ENCODE measurements around the gene CFL2.
A peak's percentile ranks its signal among the peaks of the same experiment; 100 is the strongest.
"Not testable (repeated sequence)": the region's sequence is repeated elsewhere in the genome, so short reads cannot be mapped to it uniquely, and the experiment has no call there.

CFL2 gene

DNA sequence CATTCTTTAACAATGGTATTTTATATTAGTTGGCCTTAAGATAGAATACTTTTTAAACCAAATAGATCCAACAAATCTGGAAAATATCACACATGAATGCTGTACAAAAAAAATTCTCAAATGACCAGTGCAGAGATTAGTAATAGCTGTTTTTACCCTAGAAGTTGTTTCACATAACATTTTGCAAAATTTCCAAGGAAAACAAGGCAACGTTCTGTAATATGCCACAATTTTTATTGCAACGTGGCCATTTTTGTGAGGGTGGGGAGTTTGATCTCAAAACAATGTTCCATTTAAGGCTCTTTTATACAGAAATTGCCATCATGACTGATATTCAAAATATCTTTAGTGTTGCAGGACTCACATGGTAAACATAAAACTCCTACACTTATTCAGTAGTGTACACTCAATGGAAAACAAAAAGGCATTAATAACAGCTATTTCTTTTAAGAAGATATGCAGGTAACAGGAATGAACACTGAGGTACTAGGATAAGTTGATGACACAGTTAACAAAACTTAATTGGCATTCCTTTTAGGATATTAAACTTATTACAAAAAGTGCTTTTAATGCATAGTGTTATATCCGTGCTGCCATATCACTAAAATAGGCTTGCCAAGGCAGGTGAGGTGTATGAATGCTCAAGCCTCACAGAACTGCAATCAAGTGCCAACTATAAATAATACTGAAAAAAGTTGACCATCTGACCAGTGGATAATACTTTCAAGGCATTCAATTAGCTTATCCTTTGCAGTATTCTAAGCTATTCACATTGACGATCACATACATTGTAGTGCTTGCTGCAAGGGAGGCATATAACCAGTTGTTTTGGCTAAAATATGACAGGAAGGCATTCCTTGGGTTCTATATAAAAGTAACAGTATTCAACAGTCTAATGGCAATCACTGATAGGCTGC, 2.3 kb downstream of the CFL2 start:
- peak; percentile 36 for DNase-seq (ENCODE audit: low read depth)

DNA sequence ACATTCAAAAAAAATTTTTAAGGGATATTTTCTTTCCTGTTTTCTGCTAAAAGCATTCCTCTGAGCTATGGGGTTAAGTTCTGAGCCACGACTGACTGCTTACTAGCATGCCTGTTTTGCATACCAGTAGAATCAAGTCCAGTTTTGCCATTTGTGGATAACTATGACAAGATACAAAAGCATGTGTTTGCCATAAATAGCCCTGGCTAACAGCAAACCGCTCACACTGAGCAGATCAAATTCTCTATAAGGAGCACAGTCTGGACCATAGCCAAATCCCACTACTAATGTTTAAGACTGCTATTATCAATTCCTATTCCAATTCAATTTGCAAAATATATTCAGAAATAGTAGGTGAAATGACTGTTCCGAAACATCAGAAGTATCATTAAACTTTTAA, 3.2 kb downstream of the CFL2 start:
- peak; percentile 97 for DNase-seq (ENCODE audit: low read depth)

DNA sequence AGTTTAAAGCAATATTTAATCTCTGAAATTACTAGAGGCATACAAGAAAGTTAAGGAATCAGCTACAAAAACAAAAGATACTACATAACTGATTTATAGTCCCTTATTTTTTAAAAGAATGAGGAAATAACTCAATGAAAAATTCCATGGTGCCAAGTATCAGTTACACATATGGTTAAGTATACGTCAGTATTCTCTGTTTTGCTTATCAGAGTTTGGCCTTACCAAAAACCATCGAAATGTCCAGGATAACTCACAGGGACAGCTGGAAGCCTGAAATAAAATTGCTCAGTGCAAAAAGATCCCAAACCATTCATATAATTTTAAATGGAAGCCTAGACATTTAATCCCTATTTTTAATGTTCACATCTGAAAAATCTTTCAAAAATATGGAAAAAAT, 3.6 kb downstream of the CFL2 start:
- peak; percentile 71 for DNase-seq (ENCODE audit: low read depth)

DNA sequence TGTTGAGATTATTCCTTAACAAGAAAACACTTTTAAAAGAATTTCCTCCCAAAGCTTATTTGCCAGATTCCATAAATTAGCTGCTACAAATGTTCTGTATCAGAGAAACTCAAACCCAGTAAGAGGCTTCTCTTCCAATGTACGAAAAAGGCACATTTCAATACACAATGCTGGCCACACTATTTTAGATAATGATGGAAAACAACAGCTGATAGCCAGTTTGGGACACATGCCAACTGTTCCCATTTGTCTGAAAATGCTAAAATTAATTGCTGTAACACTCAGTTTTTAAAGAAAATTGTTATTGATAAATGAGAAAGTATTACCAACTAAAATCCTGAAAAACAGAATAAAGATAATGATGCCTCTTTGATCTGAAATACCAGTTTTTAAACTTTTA, 4.4 kb downstream of the CFL2 start:
- DNase-seq (ENCODE audit: low read depth), result no peak

DNA sequence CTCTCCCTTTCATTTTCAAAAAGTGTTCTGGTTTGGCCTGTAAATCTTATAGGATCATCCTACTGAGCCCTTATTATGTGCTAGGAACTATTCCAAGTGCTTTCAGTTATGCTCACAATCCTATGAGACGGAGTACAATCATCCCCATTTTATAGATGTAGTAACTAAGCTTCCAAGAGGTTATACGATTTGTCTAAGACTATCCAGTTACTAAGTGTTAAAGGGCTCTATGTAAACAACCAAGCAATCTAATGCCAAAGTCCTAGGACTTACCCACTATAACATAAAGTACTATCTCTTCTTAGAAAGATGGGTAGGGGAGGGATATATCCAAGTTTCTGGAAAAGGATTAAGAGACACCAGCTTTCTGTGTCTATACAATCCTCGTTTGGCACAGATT, 6.7 kb downstream of the CFL2 start:
- DNase-seq (ENCODE audit: low read depth), result no peak

DNA sequence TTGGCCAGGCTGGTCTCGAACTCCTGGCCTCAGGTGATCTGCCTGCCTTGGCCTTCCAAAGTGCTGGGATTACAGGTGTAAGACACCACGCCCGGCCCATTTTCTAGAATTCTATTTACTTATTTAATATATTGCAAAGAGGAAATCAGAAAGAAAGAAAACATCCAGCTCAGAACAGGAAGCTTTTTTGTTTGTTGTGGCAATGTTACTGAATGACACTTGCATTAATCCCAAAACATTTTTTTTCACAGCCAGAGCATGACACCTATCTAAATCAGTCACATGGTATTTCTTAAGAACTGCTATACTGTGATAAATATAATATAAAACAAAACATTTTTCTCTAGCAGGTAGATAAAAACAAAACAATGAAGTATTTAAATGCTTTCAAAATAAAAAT, 12.6 kb downstream of the CFL2 start:
- no peak for DNase-seq (ENCODE audit: low read depth)

DNA sequence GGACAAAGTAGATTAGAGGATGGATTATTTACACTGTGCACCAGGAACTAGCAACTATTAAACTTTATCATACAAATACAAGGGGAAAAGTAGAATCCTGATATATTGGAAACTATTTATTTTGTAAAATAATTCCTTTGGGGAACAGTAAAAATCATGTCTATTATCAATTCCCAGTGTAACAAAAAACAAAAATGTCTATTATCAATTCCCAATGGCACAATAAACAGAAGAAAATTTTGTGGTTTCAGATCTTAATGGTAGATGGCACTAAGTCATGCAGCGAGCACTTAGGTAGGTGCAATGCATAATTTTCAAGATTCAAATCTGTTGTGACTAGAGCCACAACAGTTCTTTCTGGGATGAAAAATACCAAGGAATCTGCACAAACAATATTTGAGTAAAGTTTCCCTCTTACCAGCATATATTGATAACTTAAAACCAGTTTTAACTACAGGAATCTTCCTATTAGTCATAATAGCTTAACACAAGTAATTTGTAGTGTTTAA, 13.7 kb downstream of the CFL2 start:
- DNase-seq (ENCODE audit: low read depth), result no peak

DNA sequence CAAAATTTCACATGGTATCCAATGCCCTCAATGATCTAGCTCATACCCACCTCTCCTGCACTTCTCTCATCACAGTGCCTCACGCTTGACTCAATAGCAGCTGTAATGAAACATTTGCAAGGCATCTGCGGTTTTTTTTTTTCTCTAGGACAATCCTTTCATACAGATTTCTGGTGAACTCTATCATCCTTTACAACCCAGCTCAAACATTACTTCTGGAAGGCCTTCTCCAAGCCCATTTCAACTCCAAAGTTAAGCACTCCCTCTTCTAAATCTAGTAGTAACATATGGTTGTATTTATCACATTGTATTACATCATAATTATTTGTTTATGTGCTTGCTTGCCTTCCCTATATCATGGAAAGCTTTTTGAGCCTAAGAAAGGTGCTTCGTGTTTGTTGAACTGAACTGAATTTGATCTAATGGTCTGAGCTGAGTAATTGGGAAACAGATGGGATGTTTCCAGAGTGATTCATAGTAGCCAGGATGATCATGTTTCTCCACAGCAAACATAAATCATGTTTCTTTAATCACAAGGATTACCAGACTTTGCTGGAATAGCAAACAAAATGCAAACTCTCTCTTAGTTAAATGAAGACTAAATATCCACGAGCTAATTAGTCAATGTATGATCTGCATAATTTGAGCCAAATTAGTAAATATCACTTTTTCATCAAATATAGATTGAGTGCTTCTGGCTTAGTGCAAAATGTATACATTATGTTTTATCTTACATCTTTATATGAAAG, 14.3 kb downstream of the CFL2 start:
- peak; percentile 92 for DNase-seq (ENCODE audit: low read depth)

DNA sequence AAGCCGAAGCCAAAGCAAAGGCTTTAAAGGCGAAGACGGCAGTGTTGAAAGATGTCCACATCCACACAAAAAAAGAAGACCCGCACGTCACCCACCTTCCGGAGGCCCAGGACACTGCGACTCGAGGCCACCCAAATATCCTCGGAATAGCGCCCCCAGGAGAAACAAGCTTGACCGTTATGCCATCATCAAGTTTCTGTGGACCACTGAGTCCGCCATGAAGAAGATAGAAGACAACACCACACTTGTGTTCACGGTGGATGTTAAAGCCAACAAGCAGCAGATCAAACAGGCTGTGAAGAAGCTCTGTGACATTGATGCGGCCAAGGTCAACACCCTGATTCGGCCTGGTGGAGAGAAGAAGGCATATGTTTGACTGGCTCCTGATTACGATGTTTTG, 20.2 kb downstream of the CFL2 start:
- not testable (repeated sequence) for DNase-seq (ENCODE audit: low read depth)

DNA sequence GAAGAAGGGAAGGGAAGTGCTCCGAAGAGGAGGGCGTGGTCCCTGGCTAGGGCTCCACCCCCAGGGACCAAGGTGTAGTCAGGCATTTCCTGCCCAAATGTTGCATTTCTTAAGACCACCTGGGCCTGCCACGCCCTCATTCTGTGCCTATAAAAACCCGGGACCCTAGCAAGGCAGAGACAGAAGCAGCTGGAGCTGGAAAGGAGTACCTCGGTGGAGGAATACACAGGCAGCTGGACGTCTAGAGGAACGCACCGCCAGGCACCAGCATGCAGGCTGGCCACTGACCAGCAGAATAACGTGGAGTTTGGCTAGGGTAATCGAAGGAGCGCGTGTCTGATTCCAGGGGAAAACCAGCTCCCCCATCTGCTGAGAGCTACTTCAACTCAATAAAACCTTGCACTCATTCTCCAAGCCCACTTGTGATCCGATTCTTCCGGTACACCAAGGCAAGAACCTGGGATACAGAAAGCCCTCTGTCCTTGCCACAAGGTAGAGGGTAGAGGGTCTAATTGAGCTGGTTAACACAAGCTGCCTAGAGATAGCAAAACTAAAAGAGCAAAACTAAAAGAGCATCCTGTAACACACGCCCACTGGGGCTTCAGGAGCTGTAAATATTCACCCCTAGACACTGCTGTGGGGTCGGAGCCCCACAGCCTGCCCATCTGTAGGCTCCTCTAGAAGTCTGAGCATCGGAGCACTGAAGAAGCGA, 21.0 kb downstream of the CFL2 start:
- no peak for DNase-seq (ENCODE audit: low read depth)

DNA sequence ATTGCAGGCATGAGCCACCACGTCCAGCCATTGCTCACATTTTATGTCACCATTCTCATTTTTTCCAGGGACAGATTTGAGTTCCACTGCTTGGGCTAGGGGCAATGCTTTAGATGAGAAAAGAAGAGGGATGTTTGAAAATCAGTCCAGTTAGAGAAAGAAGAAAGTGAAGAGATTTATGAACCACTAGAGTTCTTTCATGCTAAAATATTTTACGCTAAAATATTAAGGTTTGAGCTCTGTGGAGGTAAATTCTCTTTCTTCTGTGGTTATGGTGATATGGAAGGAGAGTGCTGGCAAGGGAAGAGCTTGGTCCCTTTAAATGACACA, 21.5 kb downstream of the CFL2 start:
- DNase-seq (ENCODE audit: low read depth), result no peak

DNA sequence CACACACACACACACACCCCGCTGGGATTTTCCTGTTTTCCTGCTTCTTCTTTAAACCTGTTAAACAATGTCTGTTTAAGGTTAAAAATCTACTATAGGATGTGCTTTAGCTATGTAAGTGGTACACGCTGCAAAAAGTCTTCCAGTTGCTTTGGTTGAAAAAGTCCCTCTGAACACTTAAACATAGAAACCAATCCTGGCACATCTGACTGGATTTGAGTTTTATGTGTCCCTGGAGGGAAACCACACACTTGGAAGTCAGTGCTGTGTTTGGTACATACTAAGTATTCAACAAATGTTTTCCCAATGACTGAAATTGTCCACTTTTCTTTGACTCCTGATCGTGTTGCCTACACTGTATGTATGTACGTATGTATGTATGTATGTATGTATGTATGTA, 22.0 kb downstream of the CFL2 start:
- peak; percentile 31 for DNase-seq (ENCODE audit: low read depth)

DNA sequence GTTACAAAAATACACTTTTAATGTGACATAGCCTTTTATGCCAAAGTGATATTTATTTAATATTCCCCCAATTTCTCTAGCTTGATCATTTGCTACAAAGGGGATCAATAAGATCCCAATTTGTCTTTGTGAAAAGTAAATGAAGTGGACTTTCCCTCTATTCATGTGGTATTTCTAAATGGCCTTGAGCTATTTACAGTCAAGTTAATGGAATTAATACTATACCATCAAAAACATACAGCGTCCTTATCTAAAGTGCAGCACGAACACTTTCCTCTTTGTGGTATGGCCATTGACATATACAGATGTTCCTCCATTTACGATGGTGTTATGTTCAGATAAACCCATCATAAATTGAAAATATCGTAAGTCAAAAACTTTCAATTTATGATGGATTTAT, 23.2 kb downstream of the CFL2 start:
- no peak for DNase-seq (ENCODE audit: low read depth)

DNA sequence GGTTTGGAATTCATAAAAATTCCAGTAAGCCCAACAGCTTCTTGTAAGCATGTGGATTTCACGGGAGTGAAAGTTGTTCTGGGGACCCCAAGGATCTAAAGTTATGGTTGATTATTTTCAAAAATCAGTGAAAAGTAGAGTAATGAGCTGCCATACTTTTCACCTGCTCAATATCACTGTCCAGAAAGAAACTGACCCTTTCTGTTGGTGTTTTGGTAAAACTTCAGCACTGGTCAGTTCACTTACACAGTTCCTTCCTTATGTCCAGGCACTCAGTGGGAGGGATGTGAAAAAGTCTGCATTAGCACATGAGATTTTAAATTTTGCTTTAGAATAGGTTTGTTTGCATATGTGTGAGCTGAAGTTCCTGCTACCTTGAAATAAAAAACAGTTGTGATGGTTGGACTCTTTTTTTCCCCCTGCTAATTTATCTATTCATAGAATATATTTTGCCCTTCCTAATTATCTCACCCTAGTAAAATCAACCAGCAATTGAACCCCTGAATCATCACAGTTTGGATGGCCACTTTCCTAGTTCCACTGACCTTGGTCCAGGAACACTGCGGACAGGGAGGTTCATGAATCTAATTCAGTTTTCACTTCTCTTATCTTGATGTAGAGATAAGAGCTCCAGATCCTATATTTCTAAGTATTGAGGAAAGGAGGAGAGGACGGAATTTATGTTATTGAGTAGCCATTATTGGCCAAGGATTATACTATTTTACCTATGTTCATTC, 25.8 kb downstream of the CFL2 start:
- DNase-seq (ENCODE audit: low read depth), result no peak

DNA sequence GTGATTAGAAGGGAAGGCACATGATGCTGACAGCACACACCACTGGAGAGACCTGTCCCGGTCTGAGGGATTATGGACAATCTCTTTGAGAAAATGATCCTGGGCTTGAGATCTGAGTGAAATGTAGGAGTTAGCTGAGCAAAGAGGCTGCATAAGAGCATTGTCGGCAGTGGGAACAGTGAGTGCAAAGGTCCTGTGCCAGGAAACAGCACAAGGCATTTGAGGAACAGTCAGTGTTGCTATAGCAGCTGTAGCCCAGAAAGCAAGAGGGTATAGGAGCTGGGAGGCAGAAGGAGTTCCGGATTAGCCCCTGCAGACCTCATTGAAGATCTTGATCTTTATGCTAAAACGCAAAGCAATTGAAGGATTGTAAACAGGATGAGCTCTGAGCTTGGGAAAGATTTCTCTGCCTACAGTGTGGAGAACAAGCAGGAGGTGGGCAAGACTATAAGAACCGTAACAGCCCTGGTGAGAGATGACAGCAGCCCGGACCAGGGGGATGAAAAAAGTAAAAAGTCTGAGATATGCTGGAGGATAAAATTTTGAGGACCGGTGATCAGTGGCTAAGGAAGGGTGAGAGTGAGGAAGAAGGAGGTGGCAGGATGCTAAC, 28.5 kb downstream of the CFL2 start:
- no peak for DNase-seq (ENCODE audit: low read depth)

DNA sequence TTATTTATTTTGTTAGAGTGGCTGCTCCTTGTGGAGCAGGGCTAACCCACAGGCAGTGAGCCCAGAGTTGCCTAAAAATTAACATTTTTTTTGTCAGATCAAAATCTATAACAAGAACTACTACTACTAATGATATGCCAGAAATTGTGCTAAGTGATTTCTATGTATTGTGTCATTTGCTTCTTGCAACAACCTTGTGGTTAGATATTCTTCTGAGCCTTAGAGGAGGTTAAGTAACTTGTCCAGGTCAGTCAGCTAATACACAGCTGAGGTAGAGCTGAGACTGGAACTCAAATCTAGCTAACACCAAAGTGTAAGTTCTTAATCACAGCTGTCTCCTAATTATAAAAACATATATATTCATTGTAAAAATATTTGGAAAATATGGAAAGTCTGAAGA, 29.8 kb downstream of the CFL2 start:
- peak; percentile 16 for DNase-seq (ENCODE audit: low read depth)

DNA sequence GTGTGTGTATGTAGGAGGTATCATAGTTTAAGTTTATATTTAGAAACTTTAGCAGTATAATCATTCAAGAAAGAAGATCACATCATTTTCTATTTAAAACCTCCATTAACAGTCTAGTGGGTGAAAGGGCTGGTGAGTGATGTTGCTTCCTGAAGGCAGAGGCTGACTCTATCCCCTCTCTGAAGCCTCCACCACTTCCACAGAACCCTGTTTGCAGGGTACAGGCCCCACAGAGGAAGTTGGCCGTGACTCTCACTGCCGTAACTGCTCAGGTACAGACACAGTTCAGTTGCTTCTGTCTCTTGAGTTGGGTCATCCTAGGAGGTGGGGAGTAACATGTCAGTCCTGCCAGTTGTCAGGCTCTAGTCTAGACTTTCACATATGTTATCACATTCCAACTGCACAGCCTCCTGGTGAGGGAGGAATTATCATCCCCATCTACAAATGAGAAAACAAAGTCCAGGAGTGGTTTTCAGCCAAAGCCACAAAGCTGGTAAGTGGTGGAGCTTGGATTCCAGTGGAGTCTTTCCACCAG, 31.5 kb downstream of the CFL2 start:
- DNase-seq (ENCODE audit: low read depth), result peak; percentile 72

DNA sequence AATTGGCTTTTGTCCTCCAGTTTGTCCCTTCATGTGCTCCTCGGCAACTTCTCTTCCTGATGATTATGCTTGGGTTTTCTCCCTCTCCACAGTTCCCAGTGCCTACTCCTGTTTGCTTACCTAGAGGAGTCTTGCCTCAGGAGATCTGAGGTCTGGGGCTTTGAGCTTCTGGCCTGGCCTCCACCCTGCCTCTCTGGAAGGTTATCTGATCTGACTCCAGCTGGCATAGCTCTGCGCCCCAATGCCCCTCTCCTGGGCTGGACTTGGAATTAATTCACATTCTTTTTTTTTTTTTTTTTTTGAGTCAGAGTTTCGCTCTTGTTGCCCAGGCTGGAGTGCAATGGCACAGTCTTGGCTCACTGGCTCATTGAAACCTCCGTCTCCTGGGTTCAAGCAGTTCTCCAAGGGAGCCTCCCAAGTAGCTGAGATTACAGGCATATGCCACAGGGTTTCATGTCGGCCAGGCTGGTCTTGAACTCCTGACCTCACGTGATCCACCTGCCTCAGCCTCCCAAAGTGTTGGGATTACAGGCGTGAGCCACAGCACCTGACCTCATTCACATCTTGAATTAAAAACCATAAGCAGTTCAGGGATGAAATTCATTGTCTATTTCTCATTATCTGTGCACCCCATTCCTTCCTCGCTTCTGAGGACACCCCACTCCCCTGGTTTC, 33.5 kb downstream of the CFL2 start:
- no peak for DNase-seq (ENCODE audit: low read depth)

DNA sequence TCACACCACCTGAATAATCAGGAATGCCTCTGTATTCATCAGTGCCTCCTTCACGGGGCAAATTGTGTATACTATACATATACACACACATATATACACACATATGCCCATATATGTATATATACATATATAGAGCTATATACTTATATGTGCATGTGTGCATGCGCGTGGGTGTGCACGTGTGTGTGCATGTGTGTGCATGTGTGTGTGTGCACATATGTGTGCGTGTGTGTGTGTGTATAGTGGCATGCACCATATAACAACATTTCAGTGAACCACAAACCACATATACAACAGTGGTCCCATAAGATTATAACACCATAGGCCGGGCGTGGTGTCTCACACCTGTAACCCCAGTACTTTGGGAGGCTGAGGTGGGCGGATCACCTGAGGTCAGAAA, 35.7 kb downstream of the CFL2 start:
- DNase-seq (ENCODE audit: low read depth), result no peak

DNA sequence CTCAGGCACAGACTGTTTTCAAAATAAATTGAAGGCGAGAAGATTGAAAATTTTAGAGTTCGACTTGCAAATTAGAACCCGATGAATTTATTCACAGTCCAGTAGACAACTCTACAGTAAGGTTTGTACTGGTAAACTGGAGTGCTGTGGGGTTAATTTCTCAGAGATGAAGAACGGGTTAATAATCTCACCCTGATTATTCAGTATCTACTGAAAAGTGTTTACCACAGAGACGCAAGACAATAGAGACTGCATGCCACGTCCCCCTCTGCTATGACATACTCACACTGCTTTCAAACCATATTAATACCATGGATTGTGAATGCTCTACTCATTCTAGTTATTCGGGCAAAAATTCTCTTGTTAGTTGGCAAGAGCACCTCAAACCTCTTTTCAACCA, 36.1 kb downstream of the CFL2 start:
- DNase-seq (ENCODE audit: low read depth), result no peak
